Activated CD4-positive, alpha-beta T cell treated with anti-CD3 and anti-CD28 coated beads, Interleukin-2, amount 50 U/mL, for 1 hour (primary cell): ENCODE measurements around the gene CACNA1H.
"Not testable (repeated sequence)": the region's sequence is repeated elsewhere in the genome, so short reads cannot be mapped to it uniquely, and the experiment has no call there.

Source experiments
- DNase-seq: peaks from one replicate; pipeline ENCODE4 v3.0.0-alpha.2; 2020

Gene CACNA1H

DNA sequence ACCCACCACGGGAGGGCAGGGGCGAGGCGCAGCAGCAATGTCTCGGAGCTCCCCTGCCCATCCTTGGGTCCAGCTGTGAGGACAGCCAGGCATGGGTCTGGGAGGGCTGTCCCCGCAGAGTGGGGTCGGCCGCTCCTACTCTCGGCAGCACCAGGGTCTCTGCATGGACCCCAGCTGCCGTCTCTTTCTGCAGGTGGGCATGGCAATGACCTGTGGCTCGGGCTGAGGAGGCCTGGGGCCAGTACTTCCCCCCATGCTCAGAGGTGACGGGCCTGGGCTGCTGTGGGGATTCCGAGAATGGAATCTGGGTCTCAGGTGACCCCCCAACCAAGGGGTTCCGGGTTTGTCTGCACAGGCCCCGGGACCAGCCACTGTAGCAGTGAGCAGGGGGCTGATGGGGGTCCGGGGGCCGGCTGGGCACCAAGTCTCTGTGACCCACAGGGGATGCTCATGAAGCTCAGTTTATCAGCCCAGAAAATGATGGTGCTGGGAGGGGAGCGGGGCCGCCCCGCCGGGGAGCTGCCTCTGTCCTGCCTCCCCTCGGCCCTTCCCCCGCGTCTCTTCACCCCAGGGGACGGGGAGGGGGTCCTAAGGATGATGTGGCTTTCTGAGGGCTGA is 23.5 kb downstream of the CACNA1H start:
- no peak for DNase-seq

GRCh38 chr16:1177053-1177452 is 24.1 kb downstream of the CACNA1H start:
- DNase-seq, result no peak

- DNase-seq, result no peak
Observed at GRCh38 chr16:1177750-1178149, 24.8 kb downstream of the CACNA1H start.

GRCh38 chr16:1178295-1178910 is 25.5 kb downstream of the CACNA1H start:
- no peak for DNase-seq

DNA sequence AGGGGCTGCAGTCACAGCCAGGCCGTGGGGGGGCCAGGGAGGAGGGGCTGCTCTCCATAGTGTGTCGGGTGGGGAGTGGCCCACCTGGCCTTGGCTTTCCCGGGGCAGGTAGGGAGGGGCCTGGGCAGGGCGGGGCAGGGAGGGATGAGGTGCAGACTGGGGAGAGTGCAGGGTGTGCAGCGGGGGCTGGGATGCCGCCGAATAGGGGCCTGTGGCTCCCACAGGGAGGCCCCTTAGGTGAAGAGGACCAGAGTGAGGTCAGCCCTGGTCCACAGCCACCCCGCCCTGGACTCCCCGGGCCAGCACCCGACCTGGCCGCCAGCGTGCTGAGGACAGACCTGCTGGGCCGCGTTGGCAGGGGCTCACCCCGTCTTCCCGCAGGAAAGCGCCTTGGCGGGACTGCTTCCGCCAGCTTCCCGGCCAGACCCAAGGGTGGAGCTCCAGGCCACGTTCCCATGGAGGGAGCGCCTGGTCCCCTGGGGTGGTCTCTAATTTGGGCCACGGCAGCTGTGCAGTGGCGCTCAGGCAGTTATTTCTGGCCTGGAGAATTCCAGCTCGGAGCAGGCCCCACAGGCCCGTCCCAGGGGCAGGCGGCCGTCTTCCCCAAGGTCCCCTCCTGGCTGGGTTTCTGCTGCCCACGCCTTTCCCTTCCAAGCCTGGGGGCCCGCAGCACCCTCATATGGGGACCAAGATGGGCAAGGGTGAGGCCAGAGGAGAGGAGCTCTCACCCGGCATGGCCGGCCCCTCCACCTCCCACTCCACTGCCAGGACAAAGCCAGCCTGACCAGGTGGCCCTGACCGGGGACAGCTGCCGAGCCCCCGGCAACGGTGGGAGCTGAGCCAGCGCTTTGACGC is 27.9 kb downstream of the CACNA1H start:
- DNase-seq, result no peak

DNA sequence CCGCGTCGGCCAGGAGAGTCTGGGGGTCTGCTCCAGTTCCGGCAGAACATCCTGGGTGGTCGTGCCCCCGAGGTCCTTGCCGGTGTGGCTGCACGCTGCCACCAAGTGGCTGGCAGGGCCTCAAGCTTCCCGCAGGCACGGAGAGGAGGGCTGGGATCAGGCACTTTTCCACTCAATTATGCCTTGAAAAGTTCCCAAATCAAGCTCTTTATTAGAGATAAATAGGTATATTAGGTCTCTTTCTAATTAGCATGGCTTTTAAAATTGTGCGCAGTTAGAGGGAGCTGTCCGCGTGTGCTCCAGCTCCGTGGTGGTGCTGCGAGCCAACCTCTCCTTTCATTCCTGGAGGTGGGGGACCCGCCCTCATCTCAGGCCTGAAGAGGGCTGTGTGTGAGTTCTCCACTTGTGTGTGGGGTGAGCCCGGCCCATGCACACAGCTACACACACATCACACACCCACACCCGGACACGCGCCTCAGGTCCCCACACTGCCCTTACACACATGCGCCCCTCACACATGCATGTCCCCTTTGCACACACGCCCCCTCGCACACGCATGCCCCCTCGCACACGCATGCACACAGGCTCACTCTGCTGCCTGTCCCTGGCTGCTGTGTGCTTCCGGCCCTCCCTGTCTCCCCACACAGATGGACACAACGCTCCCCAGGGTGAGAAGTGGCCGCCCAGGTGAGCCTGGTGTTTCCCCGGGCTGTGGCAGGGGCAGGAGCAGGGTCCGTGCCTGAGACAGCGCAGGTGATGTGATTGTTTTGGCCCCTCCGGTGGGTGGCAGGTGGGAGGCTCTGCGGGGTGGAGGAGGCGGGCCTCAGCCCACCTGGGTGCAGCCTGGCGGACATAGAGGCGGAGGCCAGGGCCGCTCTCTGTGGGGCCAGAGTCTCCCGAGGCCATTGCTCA is 28.8 kb downstream of the CACNA1H start:
- DNase-seq, result no peak

DNA sequence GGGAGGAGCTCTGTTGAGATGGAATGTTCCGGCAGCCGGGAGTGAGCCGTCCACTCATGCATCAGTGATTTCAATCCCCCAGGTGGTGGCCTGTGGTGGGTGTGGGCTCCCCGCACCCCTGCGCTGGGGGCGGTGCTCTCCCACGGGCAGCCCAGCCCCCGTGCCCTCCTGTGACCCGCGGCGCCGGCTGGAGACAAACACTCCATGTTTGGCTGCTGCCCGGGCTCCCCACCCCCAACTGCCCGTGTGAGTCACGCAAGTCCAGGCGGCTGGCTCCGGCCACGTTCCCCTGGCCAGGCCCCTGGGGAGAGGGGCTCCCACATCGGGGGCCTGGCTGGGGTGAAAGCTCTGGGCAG is 29.4 kb downstream of the CACNA1H start:
- no peak for DNase-seq

DNA sequence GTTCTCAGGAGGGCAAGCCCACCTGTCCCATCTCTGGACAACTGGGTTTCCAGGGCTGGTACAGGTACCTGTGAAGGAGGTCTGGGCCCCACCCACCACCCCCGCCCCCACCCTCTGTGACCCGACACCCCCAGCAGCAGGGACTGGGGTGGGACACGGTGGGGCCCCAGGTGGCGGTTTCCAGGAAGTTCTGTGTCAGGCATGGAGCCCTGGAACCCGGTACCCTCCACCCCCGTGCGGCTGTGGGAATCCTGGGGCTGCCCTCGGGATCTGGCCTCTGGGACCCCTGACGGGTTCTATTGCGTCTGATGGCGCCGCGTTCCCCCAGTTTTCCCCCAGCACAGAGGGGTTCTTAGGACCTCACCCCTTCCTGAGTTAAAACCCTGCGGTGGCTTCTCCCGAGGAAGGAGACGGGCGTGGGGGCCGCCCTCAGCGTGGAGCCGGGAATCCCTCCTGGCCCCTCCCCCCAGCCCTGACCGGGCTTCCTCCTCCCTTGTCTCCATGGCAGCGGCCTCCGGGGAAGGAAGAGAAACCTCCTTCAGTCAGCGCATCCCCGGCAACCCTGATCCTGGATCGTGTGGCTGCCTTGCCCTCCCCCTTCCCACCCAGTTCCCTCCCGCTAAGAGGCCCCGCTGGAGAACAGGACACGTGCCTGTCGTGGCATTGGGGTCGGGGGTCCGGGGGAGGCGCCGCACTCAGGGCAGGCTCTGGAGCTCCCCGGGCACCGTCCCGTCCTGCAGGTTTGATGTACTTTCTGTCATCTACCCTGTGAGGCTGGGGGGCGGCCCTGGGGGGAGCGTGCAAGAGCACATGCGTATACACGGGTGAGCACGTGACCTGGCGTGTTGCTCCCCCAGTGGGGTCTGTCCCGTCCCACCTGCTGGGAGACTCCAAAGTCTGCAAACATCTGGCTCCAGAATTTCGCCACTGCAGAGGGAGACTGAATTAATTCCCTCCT is 30.3 kb downstream of the CACNA1H start:
- no peak for DNase-seq

- no peak for DNase-seq
Observed at GRCh38 chr16:1184156-1184868, 31.4 kb downstream of the CACNA1H start.

- no peak for DNase-seq
Observed at GRCh38 chr16:1184980-1185379, 32.1 kb downstream of the CACNA1H start.

DNA sequence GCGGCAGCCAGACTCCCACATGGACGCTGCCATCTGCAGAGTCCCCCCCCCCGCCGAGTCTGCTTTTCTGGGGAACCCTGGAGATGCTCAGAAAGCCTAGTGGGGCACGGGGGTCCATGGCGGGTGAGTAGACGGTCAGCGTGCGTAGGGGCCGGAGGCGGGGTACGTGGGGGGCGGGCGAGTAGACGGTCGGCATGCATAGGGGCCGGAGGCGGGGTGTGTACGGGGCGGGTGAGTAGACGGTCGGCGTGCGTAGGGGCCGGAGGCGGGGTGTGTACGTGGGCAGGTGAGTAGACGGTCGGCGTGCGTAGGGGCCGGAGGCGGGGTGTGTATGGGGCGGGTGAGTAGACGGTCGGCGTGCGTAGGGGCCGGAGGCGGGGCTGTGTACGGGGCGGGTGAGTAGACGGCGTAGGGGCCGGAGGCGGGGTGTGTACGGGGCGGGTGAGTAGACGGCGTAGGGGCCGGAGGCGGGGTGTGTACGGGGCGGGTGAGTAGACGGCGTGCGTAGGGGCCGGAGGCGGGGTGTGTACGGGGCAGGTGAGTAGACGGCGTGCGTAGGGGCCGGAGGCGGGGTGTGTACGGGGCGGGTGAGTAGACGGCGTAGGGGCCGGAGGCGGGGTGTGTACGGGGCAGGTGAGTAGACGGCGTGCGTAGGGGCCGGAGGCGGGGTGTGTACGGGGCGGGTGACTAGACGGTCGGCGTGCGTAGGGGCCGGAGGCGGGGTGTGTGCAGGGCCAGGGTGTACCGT is 32.7 kb downstream of the CACNA1H start:
- not testable (repeated sequence) for DNase-seq

- peak; percentile 49 for DNase-seq
Observed at GRCh38 chr16:1188432-1189189, 35.7 kb downstream of the CACNA1H start.

DNA sequence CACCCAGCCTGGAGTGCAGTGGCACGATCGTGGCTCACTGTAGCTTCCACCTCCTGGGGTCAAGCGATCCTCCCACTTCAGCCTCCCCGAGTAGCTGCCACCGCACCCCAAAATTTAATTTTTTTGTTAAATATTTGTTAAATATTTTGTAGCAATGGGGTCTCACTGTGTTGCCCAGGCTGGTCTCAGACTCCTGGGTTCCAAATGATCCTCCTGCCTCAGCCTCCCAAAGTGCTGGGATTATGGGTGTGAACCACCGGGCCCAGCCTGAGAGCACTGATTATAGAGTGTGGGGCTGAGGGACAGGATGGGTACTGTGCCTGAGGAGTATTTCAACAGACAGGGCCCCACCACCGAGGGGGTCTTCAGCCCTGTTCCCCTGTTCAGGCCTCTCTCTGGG is 36.5 kb downstream of the CACNA1H start:
- no peak for DNase-seq

- not testable (repeated sequence) for DNase-seq
Observed at GRCh38 chr16:1190789-1191188, 37.9 kb downstream of the CACNA1H start.

GRCh38 chr16:1192384-1193073 is 39.6 kb downstream of the CACNA1H start:
- no peak for DNase-seq

GRCh38 chr16:1193143-1193824 is 40.4 kb downstream of the CACNA1H start:
- DNase-seq, result no peak

GRCh38 chr16:1193825-1194581 is 41.1 kb downstream of the CACNA1H start:
- no peak for DNase-seq
